GM18868 (cell line): Measurements from ENCODE around the gene RAB7A.

Experiments used
- ATAC-seq: cut with Tn5 transposase; IDR thresholded peaks from one replicate; pipeline ENCODE4 v1.9.1; 2021; ENCODE audit warnings: mild to moderate bottlenecking, moderate library complexity; ENCODE audit not compliant: unreplicated experiment

RAB7A gene

DNA sequence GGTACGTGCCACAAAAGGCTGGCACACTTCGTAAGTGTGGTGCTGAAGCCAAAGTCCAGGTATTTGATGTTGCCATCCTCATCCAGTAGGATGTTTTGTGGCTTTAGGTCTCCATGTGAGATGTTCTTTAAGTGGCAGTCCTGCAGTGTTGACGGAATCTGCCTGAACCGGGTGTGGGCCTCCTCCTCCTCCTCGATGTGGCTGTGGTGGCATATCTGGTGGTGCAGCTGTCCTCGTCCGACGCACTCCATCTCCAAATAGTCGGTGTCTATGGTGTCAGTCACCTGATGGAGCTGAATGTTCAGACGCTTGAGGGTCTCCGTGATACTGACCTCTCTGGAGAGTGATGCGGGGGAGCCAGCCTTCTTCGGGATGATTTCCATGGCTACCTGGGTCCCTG lies 123.0 kb downstream of the RAB7A start:
- no peak for ATAC-seq

DNA sequence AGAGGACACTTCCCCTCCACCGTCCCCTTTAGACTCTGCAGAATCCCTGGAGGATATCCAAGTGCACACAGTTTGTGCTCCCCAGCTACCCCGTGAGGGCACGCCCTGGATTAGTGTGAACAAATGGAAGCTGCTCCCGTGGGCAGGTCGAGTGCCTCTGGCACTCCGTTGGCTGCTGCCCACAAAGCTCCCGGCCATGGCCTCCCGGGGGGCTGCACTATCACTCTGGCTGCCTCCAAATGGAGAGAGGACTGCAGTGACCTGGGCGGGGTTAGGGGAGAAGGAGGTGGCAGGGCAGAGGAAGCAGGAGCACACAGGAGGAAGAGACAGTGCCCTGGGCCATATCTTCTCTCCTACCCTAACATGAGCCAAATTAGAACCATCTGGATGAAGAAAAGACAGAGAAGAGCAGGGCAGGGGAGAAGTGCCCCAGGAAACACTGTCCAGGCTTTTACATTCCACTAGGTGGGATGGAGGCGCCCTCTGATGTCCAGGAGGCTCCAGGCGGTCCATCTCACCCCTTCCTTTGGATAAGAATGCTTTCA lies 124.0 kb downstream of the RAB7A start:
- no peak for ATAC-seq

DNA sequence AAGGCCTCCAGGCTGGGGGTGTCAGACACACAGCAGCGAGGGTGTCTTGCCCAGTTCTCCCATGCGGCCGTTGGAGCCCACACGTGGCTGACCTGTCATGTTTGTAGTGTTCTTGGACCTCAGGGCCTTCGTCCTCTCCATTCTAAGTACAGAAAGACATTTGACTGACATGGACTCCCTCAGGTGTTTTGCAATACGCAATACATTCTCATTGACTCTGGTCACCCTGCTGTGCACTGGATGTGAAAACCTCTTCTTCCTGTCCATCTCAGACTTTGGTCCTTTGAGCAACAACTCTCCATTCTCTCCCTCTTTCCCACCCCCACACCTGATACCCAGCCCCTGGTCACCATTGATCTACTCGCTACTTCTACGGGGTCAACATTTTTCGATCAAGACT lies 124.6 kb downstream of the RAB7A start:
- no peak for ATAC-seq

- ATAC-seq: no peak
Measured at GRCh38 chr3:128851601-128852000, 125.6 kb downstream of the RAB7A start.

- no peak for ATAC-seq
Measured at GRCh38 chr3:128853826-128854225, 127.8 kb downstream of the RAB7A start.

- no peak for ATAC-seq
Measured at GRCh38 chr3:128854475-128854874, 128.5 kb downstream of the RAB7A start.

DNA sequence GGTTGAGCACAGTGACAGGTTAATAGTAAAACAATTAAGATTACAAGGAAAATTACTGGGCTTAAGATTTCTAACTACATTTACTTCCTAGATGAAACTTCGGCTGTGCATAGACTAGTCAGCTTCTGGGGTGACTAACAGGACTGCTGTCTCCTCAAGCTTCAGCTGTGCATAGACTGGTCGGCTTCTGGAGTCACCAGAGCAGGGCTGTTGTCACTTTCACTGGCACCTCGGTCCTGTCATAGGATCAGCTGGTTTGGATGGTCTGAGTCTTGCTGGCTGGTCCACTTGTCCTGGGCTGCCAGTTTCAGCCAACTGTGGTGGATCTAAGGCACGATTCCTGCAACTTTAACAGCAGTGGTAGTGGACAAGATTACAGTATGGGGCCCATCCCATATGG lies 129.6 kb downstream of the RAB7A start:
- no peak for ATAC-seq

- no peak for ATAC-seq
Measured at GRCh38 chr3:128858167-128858566, 132.2 kb downstream of the RAB7A start.

GRCh38 chr3:128859630-128860029 lies 133.6 kb downstream of the RAB7A start:
- ATAC-seq: no peak

- no peak for ATAC-seq
Measured at GRCh38 chr3:128861491-128861890, 135.5 kb downstream of the RAB7A start.

GRCh38 chr3:128863560-128863959 lies 137.6 kb downstream of the RAB7A start:
- ATAC-seq: no peak
